WTC11 (cell line): ENCODE data around the gene TAX1BP3. TPM values are rescaled to one million over a fixed set of nuclear protein-coding genes. Genes with fewer than 3 reads are reported as not detected.

ENCODE experiments used
- ATAC-seq: fragments of 200-7000 bp; cut with Tn5 transposase; 2 replicates; pipeline ENCODE4 v1.10.0; 2021; ENCODE audit warnings: mild to moderate bottlenecking, moderate library complexity
- CTCF ChIA-PET: fragments of 300-600 bp; sonication (Branson Sonifier 250); formaldehyde crosslinking; loops from one replicate; lab custom pipeline; 2021; ENCODE audit warnings: antibody characterized with exemption; lab: Charles Lee
- POLR2A ChIA-PET: fragments of 350-600 bp; sonication (Branson Sonifier 250); formaldehyde crosslinking; loops from one replicate; lab custom pipeline; 2021; ENCODE audit warnings: antibody characterized with exemption; lab: Charles Lee
- DNase-seq: peaks from one replicate; pipeline ENCODE4 v3.0.0; 2021; ENCODE audit warnings: low spot score
- H3K27ac Mint-ChIP-seq: 2 replicates; pipeline ENCODE4 v1.8.0; 2021; ENCODE audit warnings: mixed read lengths
- H3K27me3 Mint-ChIP-seq: 2 replicates; pipeline ENCODE4 v1.8.0; 2021; ENCODE audit warnings: low read depth, mild to moderate bottlenecking, moderate library complexity, mixed read lengths
- H3K36me3 Mint-ChIP-seq: 2 replicates; pipeline ENCODE4 v1.8.0; 2021; ENCODE audit warnings: mixed read lengths
- H3K4me1 Mint-ChIP-seq: 2 replicates; pipeline ENCODE4 v1.8.0; 2022; ENCODE audit warnings: mixed read lengths
- H3K4me3 Mint-ChIP-seq: 2 replicates; pipeline ENCODE4 v1.8.0; 2021; ENCODE audit warnings: mild to moderate bottlenecking, moderate library complexity, mixed read lengths
- H3K9me3 Mint-ChIP-seq: 2 replicates; pipeline ENCODE4 v1.8.0; 2021; ENCODE audit warnings: mixed read lengths
- AR ChIP-seq: fragments of 250-450 bp; sonication (Bioruptor Pico); IDR thresholded peaks from 2 replicates; pipeline ENCODE4 v1.9.0; 2021; ENCODE audit warnings: mild to moderate bottlenecking
- CBFB ChIP-seq: sonication (generic); formaldehyde crosslinking; IDR thresholded peaks from 2 replicates; pipeline ENCODE4 v1.8.1; 2022; ENCODE audit warnings: mild to moderate bottlenecking, low read depth, missing genetic modification reagents
- CDX4 ChIP-seq: fragments of 250-450 bp; sonication (Bioruptor Pico); IDR thresholded peaks from 2 replicates; pipeline ENCODE4 v1.9.0; 2021; ENCODE audit warnings: moderate library complexity, mild to moderate bottlenecking, inconsistent platforms, borderline replicate concordance
- CREB1 ChIP-seq: sonication (generic); formaldehyde crosslinking; IDR thresholded peaks from 2 replicates; pipeline ENCODE4 v1.8.0; 2023; ENCODE audit warnings: mild to moderate bottlenecking, missing genetic modification reagents
- E2F5 ChIP-seq: sonication (generic); formaldehyde crosslinking; IDR thresholded peaks from 2 replicates; pipeline ENCODE4 v1.8.1; 2022; ENCODE audit warnings: mild to moderate bottlenecking, moderate library complexity, missing genetic modification reagents
- ETV6 ChIP-seq: sonication (generic); formaldehyde crosslinking; IDR thresholded peaks from 2 replicates; pipeline ENCODE4 v1.8.1; 2022; ENCODE audit warnings: mild to moderate bottlenecking, missing genetic modification reagents
- KAT7 ChIP-seq: sonication (generic); formaldehyde crosslinking; IDR thresholded peaks from 2 replicates; pipeline ENCODE4 v1.8.1; 2023; ENCODE audit warnings: missing genetic modification reagents, mild to moderate bottlenecking, borderline replicate concordance
- NR2C2 ChIP-seq: sonication (generic); formaldehyde crosslinking; IDR thresholded peaks from 2 replicates; pipeline ENCODE4 v1.8.0; 2022; ENCODE audit warnings: mild to moderate bottlenecking, missing genetic modification reagents
- OVOL2 ChIP-seq: fragments of 250-450 bp; sonication (Bioruptor Pico); IDR thresholded peaks from 2 replicates; pipeline ENCODE4 v1.9.0; 2021; ENCODE audit warnings: mild to moderate bottlenecking, borderline replicate concordance
- PRDM15 ChIP-seq: sonication (generic); formaldehyde crosslinking; IDR thresholded peaks from 2 replicates; pipeline ENCODE4 v1.8.0; 2022; ENCODE audit warnings: missing genetic modification reagents
- SP1 ChIP-seq: sonication (generic); formaldehyde crosslinking; conservative IDR thresholded peaks from 2 replicates; pipeline ENCODE4 v1.8.1; 2022; ENCODE audit warnings: missing genetic modification reagents
- ZNF263 ChIP-seq: sonication (generic); formaldehyde crosslinking; IDR thresholded peaks from 2 replicates; pipeline ENCODE4 v1.8.1; 2022; ENCODE audit warnings: low read depth, mild to moderate bottlenecking, moderate library complexity, missing genetic modification reagents
- ZNF317 ChIP-seq: sonication (generic); formaldehyde crosslinking; IDR thresholded peaks from 2 replicates; pipeline ENCODE4 v1.8.1; 2023; ENCODE audit warnings: low read depth, mild to moderate bottlenecking, moderate library complexity, missing genetic modification reagents, borderline replicate concordance
- ZNF425 ChIP-seq: fragments of 250-450 bp; sonication (Bioruptor Pico); conservative IDR thresholded peaks from 2 replicates; pipeline ENCODE4 v1.9.0; 2021; ENCODE audit warnings: mild to moderate bottlenecking
- total RNA-seq: library from RNA; stranded (reverse); gene quantifications from 3 replicates; pipeline ENCODE4 v1.2.3, GENCODE V29; 2021

Gene TAX1BP3
- total RNA-seq, 1 experiment from 2014 or later: 76.2 TPM

GRCh38 chr17:3695129-3695722 is 26.8 kb upstream of the TAX1BP3 start:
- POLR2A ChIA-PET: interaction anchor here (0.6 to 1.6 kb wide), 6 partner anchors 16 to 379 kb away, joined by 3 to 6 read pairs (median 3); partner anchors contain the start of gene HASPIN

GRCh38 chr17:3693829-3694231 is 25.5 kb upstream of the TAX1BP3 start:
- Mint-ChIP-seq H3K27ac (no peak overlapping the region), H3K36me3 (no peaks in the 10 kb centered on the region), H3K9me3 (0 out of 2 replicates have a peak, but pooled peaks cover 7% of the 10 kb centered on the region), H3K4me3 (no peak overlapping the region), H3K4me1 (peaks cover 10% of the 10 kb centered on the region), H3K27me3 (peaks cover 35% of the 10 kb centered on the region)
- TF ChIP-seq ZNF425 (CRISPR knock-in tag): no peak
- TF ChIP-seq ETV6 (CRISPR knock-in tag): no peak
- TF ChIP-seq ZNF317 (CRISPR knock-in tag): no peak
- no peak for TF ChIP-seq OVOL2
- no peak for TF ChIP-seq PRDM15
- TF ChIP-seq NR2C2 (CRISPR knock-in tag): no peak
- no peak for TF ChIP-seq SP1
- no peak for TF ChIP-seq CBFB
- no peak for TF ChIP-seq E2F5 (CRISPR knock-in tag)
- TF ChIP-seq AR: no peak
- no peak for TF ChIP-seq CDX4 (CRISPR knock-in tag)
- DNase-seq: no peak
- ChIA-PET CTCF (interaction anchor here (5.0 kb wide), 1 partner anchor 11 kb away, joined by 85 read pairs; no protein-coding TSS in a partner anchor), POLR2A (no interaction called here)
- no peak for ATAC-seq

More at GRCh38 chr17:3695129-3695722, 26.8 kb upstream of the TAX1BP3 start:
- TF ChIP-seq ZNF425 (CRISPR knock-in tag): no peak
- TF ChIP-seq KAT7 (CRISPR knock-in tag): 0 out of 2 replicates have a peak, but pooled peaks have one; percentile 46
- no peak for TF ChIP-seq ZNF263 (CRISPR knock-in tag)
- TF ChIP-seq CREB1: no peak
- CTCF ChIA-PET: interaction anchor here (1.0 to 5.0 kb wide), 10 partner anchors 12 to 162 kb away, joined by 3 to 85 read pairs (median 6); partner anchors contain the start of genes HASPIN and SHPK
- ATAC-seq (no peak), DNase-seq (no peak)
- peaks cover 10% of the 10 kb centered on the region for H3K4me1 Mint-ChIP-seq
- no peaks in the 10 kb centered on the region for H3K36me3 Mint-ChIP-seq
- H3K27me3 Mint-ChIP-seq: peaks cover 35% of the 10 kb centered on the region
- H3K9me3 Mint-ChIP-seq: 0 out of 2 replicates have a peak, but pooled peaks cover 7% of the 10 kb centered on the region
- peak overlapping the region; percentile 63 for H3K4me3 Mint-ChIP-seq
- no peak overlapping the region for H3K27ac Mint-ChIP-seq
